Thyroid gland (tissue), 4 donors: ENCODE results near the gene HOXC4.

ENCODE experiments used
- POLR2A ChIP-seq, 2 donors: fragments of 450-650 bp; IDR thresholded peaks; one replicate each; pipeline ENCODE4 v1.6.1; 2017; ENCODE audit warnings: antibody characterized with exemption in 2 of 2, mild to moderate bottlenecking in 2 of 2, moderate library complexity in 1 of 2
- TF ChIP-seq, protein P1 (sequence below), 6 experiments: fragments of 200-600 bp in 3 of 6; fragments of 450-650 bp in 3 of 6; sonication (generic) in 3 of 6; IDR thresholded peaks; one replicate each; pipeline ENCODE4 v1.5.1; 2016 to 2019; ENCODE audit warnings: antibody characterized with exemption in 6 of 6, mild to moderate bottlenecking in 2 of 6, inconsistent platforms in 1 of 6, moderate library complexity in 1 of 6

DNA sequence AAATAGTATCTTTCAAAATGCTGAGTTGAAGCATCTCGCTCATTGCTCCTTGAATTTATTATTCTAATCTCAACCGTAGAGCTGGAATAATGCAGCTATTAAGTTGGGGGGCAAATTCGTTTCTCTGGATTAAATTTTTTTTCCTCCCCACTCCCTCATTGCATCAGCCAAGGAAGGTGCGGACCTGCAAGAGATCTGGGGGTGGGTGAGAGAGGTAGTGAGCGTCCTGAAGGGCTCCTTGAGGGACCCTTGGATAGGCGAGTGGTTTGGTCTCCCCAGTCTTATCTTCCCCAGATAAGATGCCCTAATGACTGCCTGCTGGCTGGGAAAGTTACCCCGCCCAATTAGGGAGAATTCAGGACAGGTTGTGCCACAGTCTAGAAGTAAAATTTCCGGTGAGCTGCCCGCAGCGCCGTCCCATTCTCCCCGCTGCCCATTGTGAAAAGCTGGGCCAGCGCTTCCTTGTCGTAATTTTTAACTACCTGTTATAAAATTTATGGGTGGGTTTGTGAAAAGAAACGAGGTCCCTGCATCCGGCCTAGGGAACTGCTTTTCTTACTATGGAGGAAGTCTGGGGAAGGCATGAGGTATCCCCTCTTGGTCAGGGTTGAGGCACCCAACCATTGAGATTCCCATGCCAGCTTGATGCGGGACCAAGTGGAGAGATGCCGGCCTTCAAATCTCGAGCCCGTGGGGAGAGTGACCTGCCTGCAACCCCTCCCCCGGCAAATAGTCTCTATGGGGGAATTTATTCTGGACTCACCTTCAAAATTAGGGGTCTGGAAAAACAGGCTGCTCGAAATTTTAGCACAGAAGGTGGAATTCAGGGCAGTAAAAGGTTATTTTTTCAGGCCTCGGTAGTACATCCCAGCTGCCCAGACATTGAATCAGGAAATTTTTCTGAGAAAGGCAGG is 38.4 kb upstream of the HOXC4 start:
- TF ChIP-seq POLR2A (IDR thresholded peaks at IDR 0.05) = no peak
- TF ChIP-seq, protein P1, sequence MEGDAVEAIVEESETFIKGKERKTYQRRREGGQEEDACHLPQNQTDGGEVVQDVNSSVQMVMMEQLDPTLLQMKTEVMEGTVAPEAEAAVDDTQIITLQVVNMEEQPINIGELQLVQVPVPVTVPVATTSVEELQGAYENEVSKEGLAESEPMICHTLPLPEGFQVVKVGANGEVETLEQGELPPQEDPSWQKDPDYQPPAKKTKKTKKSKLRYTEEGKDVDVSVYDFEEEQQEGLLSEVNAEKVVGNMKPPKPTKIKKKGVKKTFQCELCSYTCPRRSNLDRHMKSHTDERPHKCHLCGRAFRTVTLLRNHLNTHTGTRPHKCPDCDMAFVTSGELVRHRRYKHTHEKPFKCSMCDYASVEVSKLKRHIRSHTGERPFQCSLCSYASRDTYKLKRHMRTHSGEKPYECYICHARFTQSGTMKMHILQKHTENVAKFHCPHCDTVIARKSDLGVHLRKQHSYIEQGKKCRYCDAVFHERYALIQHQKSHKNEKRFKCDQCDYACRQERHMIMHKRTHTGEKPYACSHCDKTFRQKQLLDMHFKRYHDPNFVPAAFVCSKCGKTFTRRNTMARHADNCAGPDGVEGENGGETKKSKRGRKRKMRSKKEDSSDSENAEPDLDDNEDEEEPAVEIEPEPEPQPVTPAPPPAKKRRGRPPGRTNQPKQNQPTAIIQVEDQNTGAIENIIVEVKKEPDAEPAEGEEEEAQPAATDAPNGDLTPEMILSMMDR (IDR thresholded peaks at IDR 0.05) = no peak
